Activated CD8-positive, alpha-beta T cell treated with anti-CD3 and anti-CD28 coated beads for 36 hours (primary cell): Measurements from ENCODE around the gene HIVEP2. TPM values are rescaled to one million over a fixed set of nuclear protein-coding genes. Genes with fewer than 3 reads are reported as not detected.
"Not testable (repeated sequence)": the region's sequence is repeated elsewhere in the genome, so short reads cannot be mapped to it uniquely, and the experiment has no call there.

Experiments used
- ATAC-seq: fragments of 200-7000 bp; cut with Tn5 transposase; one replicate; pipeline ENCODE4 v1.10.0; 2021; ENCODE audit warnings: mild to moderate bottlenecking, moderate library complexity
- CTCF ChIA-PET: fragments of 350-600 bp; sonication (Branson Sonifier 250); formaldehyde crosslinking; loops from one replicate; lab custom pipeline; 2021; ENCODE audit warnings: antibody characterized with exemption; lab: Charles Lee
- POLR2A ChIA-PET: fragments of 350-600 bp; sonication (Branson Sonifier 250); formaldehyde crosslinking; loops from one replicate; lab custom pipeline; 2021; ENCODE audit warnings: antibody characterized with exemption; lab: Charles Lee
- DNase-seq: peaks from one replicate; pipeline ENCODE4 v3.0.0-alpha.2; 2020
- H3K27ac Mint-ChIP-seq: one replicate; pipeline ENCODE4 v1.8.0; 2021; ENCODE audit warnings: mild to moderate bottlenecking, mixed read lengths
- H3K27me3 Mint-ChIP-seq: one replicate; pipeline ENCODE4 v1.8.0; 2021; ENCODE audit warnings: mixed read lengths
- H3K36me3 Mint-ChIP-seq: one replicate; pipeline ENCODE4 v1.8.0; 2021; ENCODE audit warnings: low read depth, mixed read lengths
- H3K4me1 Mint-ChIP-seq: one replicate; pipeline ENCODE4 v1.8.0; 2021; ENCODE audit warnings: low read depth, mixed read lengths
- H3K4me3 Mint-ChIP-seq: one replicate; pipeline ENCODE4 v1.8.0; 2021; ENCODE audit warnings: mild to moderate bottlenecking, moderate library complexity, mixed read lengths
- H3K9me3 Mint-ChIP-seq: one replicate; pipeline ENCODE4 v1.8.0; 2021; ENCODE audit warnings: mixed read lengths
- CTCF ChIP-seq: fragments of 200-600 bp; IDR thresholded peaks from one replicate; pipeline ENCODE4 v1.8.0; 2022; ENCODE audit warnings: antibody characterized with exemption, mild to moderate bottlenecking
- intact Hi-C: fragments of 100-400 bp; cut with micrococcal nuclease; formaldehyde crosslinking; loops from one replicate; pipeline ENCODE4 v1.10.0; 2022
- total RNA-seq, 2 experiments: library from RNA; stranded (reverse); gene quantifications; one replicate each; pipeline ENCODE4 v1.2.3, GENCODE V29; 2021

The HIVEP2 gene
- total RNA-seq, 2 experiments from 2014 or later, result 31.8 to 38.1 TPM

GRCh38 chr6:142975365-142975764, 30.4 kb upstream of the HIVEP2 start:
- ATAC-seq, result no peak
- H3K36me3 Mint-ChIP-seq, result no peaks in the 10 kb centered on the region
- H3K27me3 Mint-ChIP-seq, result no peaks in the 10 kb centered on the region
- peaks cover 1% of the 10 kb centered on the region for H3K9me3 Mint-ChIP-seq
- intact Hi-C loops, result no loop called here
- no peak overlapping the region for H3K27ac Mint-ChIP-seq
- ChIA-PET POLR2A (no interaction called here), CTCF (no interaction called here)
- TF ChIP-seq CTCF, result no peak
- DNase-seq, result no peak
- H3K4me1 Mint-ChIP-seq, result no peaks in the 10 kb centered on the region
- H3K4me3 Mint-ChIP-seq, result no peak overlapping the region

GRCh38 chr6:142970941-142971340, 26.0 kb upstream of the HIVEP2 start:
- DNase-seq, H3K9me3 Mint-ChIP-seq, H3K4me3 Mint-ChIP-seq, H3K4me1 Mint-ChIP-seq, H3K36me3 Mint-ChIP-seq, intact Hi-C loops, H3K27me3 Mint-ChIP-seq, ATAC-seq, H3K27ac Mint-ChIP-seq: not testable (repeated sequence)
- CTCF ChIA-PET, result interaction anchor here (1.4 kb wide), 1 partner anchor 12 kb away, joined by 5 read pairs; no protein-coding TSS in a partner anchor
- POLR2A ChIA-PET, result interaction anchor here (1.2 kb wide), 1 partner anchor 170 kb away, joined by 3 read pairs; no protein-coding TSS in a partner anchor

GRCh38 chr6:142968601-142969000, 23.6 kb upstream of the HIVEP2 start:
- Mint-ChIP-seq H3K9me3 (no peaks in the 10 kb centered on the region), H3K27me3 (no peaks in the 10 kb centered on the region), H3K4me1 (no peaks in the 10 kb centered on the region), H3K4me3 (no peak overlapping the region), H3K36me3 (no peaks in the 10 kb centered on the region), H3K27ac (no peak overlapping the region)
- no peak for TF ChIP-seq CTCF
- intact Hi-C loops, result no loop called here
- ChIA-PET CTCF (interaction anchor here (0.8 kb wide), 1 partner anchor 276 kb away, joined by 3 read pairs; no protein-coding TSS in a partner anchor), POLR2A (no interaction called here)
- no peak for DNase-seq
- ATAC-seq, result no peak

GRCh38 chr6:142966294-142966693, 21.3 kb upstream of the HIVEP2 start:
- no peak for TF ChIP-seq CTCF
- Mint-ChIP-seq H3K4me3 (no peak overlapping the region), H3K4me1 (no peaks in the 10 kb centered on the region), H3K36me3 (peaks cover under 1% of the 10 kb centered on the region), H3K9me3 (no peaks in the 10 kb centered on the region), H3K27me3 (no peaks in the 10 kb centered on the region), H3K27ac (no peak overlapping the region)
- DNase-seq (no peak), ATAC-seq (peak; percentile 27)
- ChIA-PET POLR2A (no interaction called here), CTCF (no interaction called here)
- intact Hi-C loops, result no loop called here

GRCh38 chr6:142965164-142965563, 20.2 kb upstream of the HIVEP2 start:
- no peak for DNase-seq
- no peak overlapping the region for H3K4me3 Mint-ChIP-seq
- peaks cover 4% of the 10 kb centered on the region for H3K9me3 Mint-ChIP-seq
- H3K4me1 Mint-ChIP-seq, result no peaks in the 10 kb centered on the region
- H3K27me3 Mint-ChIP-seq, result no peaks in the 10 kb centered on the region
- intact Hi-C loops, result no loop called here
- no peak for ATAC-seq
- ChIA-PET POLR2A (no interaction called here), CTCF (no interaction called here)
- H3K27ac Mint-ChIP-seq, result no peak overlapping the region
- peaks cover 9% of the 10 kb centered on the region for H3K36me3 Mint-ChIP-seq
- TF ChIP-seq CTCF, result no peak

- intact Hi-C loops, result no loop called here
- H3K9me3 Mint-ChIP-seq, result peaks cover 4% of the 10 kb centered on the region
- DNase-seq, result no peak
- ChIA-PET POLR2A (no interaction called here), CTCF (no interaction called here)
- ATAC-seq, result no peak
- TF ChIP-seq CTCF, result no peak
- no peak overlapping the region for H3K27ac Mint-ChIP-seq
- H3K36me3 Mint-ChIP-seq, result peaks cover 14% of the 10 kb centered on the region
- no peaks in the 10 kb centered on the region for H3K4me1 Mint-ChIP-seq
- no peak overlapping the region for H3K4me3 Mint-ChIP-seq
- no peaks in the 10 kb centered on the region for H3K27me3 Mint-ChIP-seq
Measured at GRCh38 chr6:142960098-142960497, 15.1 kb upstream of the HIVEP2 start.
